VCaP (cell line): ENCODE measurements around the gene ZBTB5.

ENCODE experiments used
- H3K27ac ChIP-seq: fragments of 450-650 bp; 2 replicates; pipeline ENCODE4 v1.5.1; 2017
- CTCF ChIP-seq: fragments of 450-650 bp; conservative IDR thresholded peaks from 2 replicates; pipeline ENCODE4 v1.5.1; 2017; ENCODE audit warnings: mild to moderate bottlenecking, moderate library complexity

The ZBTB5 gene

GRCh38 chr9:37452611-37453010 is 12.6 kb downstream of the ZBTB5 start:
- no peak for TF ChIP-seq CTCF
- H3K27ac ChIP-seq = peak overlapping the region; percentile 11; the same call in 1 of the 2 replicates

- no peak overlapping the region; the same call in 1 of the 2 replicates for H3K27ac ChIP-seq
- TF ChIP-seq CTCF = no peak
Observed at GRCh38 chr9:37451628-37452027, 13.6 kb downstream of the ZBTB5 start.

GRCh38 chr9:37449862-37450632 is 15.2 kb downstream of the ZBTB5 start:
- H3K27ac ChIP-seq = no peak overlapping the region
- TF ChIP-seq CTCF = no peak

- H3K27ac ChIP-seq = peak overlapping the region; percentile 75
- no peak for TF ChIP-seq CTCF
Observed at GRCh38 chr9:37447111-37447510, 18.1 kb downstream of the ZBTB5 start.

- H3K27ac ChIP-seq = peak overlapping the region; percentile 75
- no peak for TF ChIP-seq CTCF
Observed at GRCh38 chr9:37446401-37446800, 18.8 kb downstream of the ZBTB5 start.

GRCh38 chr9:37445832-37446231 is 19.4 kb downstream of the ZBTB5 start:
- TF ChIP-seq CTCF = no peak
- peak overlapping the region; percentile 75 for H3K27ac ChIP-seq

- peak overlapping the region; percentile 75 for H3K27ac ChIP-seq
- TF ChIP-seq CTCF = no peak
Observed at GRCh38 chr9:37444890-37445289, 20.4 kb downstream of the ZBTB5 start.
